Small intestine (tissue), 7 donors: Measurements from ENCODE around the gene GDAP2. TPM values are rescaled to one million over a fixed set of nuclear protein-coding genes. Genes with fewer than 3 reads are reported as not detected.

Source experiments
- DNase-seq, 2 donors: peaks; one replicate each; pipeline versions ENCODE4 v3.0.0 to v3.0.0-alpha.2; 2013
- FAIRE-seq: peaks from 2 replicates; lab custom pipeline; 2012; peaks lifted over from hg19 to GRCh38; lab: Jason Lieb, UNC
- H3K27ac ChIP-seq, 3 donors: one replicate each; pipeline ENCODE4 v1.5.1; 2013; ENCODE audit warnings: low read length in 2 of 3, mild to moderate bottlenecking in 2 of 3, control low read depth in 1 of 3, inconsistent platforms in 1 of 3, low read depth in 1 of 3, moderate library complexity in 1 of 3
- H3K27me3 ChIP-seq, 3 donors: one replicate each; pipeline ENCODE4 v1.6.1; 2013; ENCODE audit warnings: low read length in 3 of 3, inconsistent platforms in 1 of 3; ENCODE audit not compliant: control insufficient read depth in 3 of 3, insufficient read depth in 3 of 3
- H3K36me3 ChIP-seq, 3 donors: one replicate each; pipeline ENCODE4 v1.6.1; 2013; ENCODE audit warnings: low read length in 3 of 3, inconsistent platforms in 1 of 3, low read depth in 1 of 3, mild to moderate bottlenecking in 1 of 3, moderate library complexity in 1 of 3; ENCODE audit not compliant: control insufficient read depth in 3 of 3, insufficient read depth in 2 of 3
- H3K4me1 ChIP-seq, 3 donors: one replicate each; pipeline ENCODE4 v1.6.1; 2013; ENCODE audit warnings: low read length in 2 of 3, inconsistent platforms in 1 of 3, low read depth in 1 of 3, mild to moderate bottlenecking in 1 of 3, moderate library complexity in 1 of 3; ENCODE audit not compliant: control insufficient read depth in 3 of 3, insufficient read depth in 2 of 3
- H3K4me3 ChIP-seq, 3 donors: one replicate each; pipeline ENCODE4 v1.5.1; 2013; ENCODE audit warnings: low read length in 3 of 3, control low read depth in 1 of 3, inconsistent platforms in 1 of 3, low read depth in 1 of 3, mild to moderate bottlenecking in 1 of 3, moderate library complexity in 1 of 3
- H3K9me3 ChIP-seq, 2 donors: one replicate each; pipeline ENCODE4 v1.6.1; 2013; ENCODE audit warnings: low read depth in 1 of 2, low read length in 1 of 2; ENCODE audit not compliant: control insufficient read depth in 2 of 2, insufficient read depth in 1 of 2
- WGBS, 3 donors: extraction: QIAGEN DNeasy Blood & Tissue Kit; methylation state at CpG; one replicate each; pipeline ENCODE4 v1.1.7; 2013; 5-methylcytosine and 5-hydroxymethylcytosine counted together
- polyA plus RNA-seq, 4 donors: library from polyadenylated mRNA; stranded (reverse) in 3 of 4; unstranded in 1 of 4; fragments of 200-250 nt in 3 of 4; fragments of 120-200 nt in 1 of 4; gene quantifications; one replicate each; pipeline versions ENCODE4 v1.2.1 to v1.2.3, GENCODE V29; 2013
- donor health status: healthy with polysubstance abuse.
- donor health status: control.
- donor health status: control.
- donor health status: Bipolar disorder and iron deficiency.
- donor health status: healthy.

The GDAP2 gene
- polyA plus RNA-seq, 4 donors: 4.6 to 16.8 (median 7.8) TPM

DNA sequence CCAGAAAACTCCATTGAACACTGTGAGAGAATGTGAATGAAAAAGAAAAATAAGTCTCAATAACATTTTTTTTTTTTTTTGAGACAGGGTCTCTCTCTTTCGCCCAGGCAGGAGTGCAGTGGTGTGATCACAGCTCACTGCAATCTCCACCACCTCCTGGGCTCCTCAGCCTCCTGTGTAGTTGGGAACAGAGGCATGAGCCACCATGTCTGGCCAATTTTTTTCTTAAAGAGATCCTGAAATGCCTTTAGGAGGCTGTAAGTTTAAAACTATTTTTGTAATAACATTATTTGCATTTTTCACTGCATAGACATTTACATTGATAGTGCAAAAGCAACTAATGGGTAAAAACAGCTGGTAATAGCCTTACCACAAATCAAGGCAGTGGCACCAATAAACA, 35.3 kb downstream of the GDAP2 start:
- Histone ChIP-seq H3K27ac (no peak overlapping the region), H3K9me3 (no peaks in the 10 kb centered on the region), H3K27me3 (no peaks in the 10 kb centered on the region), H3K36me3 (peaks cover 2 to 10% (median 6%) of the 10 kb centered on the region in 3 donors), H3K4me1 (no peaks in the 10 kb centered on the region), H3K4me3 (no peak overlapping the region)
- FAIRE-seq: no peak
- WGBS, 3 donors: 89 to 100% (median 100%) methylated on average over 1 of the region's 1 CpG
- no peak for DNase-seq

DNA sequence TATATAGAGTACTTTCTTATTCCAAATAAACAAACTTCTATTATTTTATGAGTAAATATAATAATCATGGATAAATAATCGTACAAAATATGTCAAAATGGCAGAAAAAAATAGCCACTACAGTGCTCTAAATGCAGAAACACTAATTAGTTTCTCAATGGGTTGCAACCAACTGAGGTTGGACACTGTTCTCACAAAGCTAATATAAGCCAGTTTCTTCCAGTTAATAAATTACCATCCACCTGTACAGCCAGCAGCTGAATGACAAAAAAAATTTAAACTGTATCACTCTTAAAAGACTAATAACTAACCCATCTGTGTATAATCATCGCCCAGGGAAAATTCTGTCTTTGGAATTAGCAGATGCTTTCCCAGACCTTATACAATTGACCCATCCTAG, 36.9 kb downstream of the GDAP2 start:
- 93 to 96% (median 95%) methylated on average over 2 of the region's 2 CpGs for WGBS, 3 donors
- FAIRE-seq (no peak), DNase-seq (no peak)
- Histone ChIP-seq H3K9me3 (no peaks in the 10 kb centered on the region), H3K4me3 (no peak overlapping the region), H3K4me1 (no peaks in the 10 kb centered on the region), H3K27ac (no peak overlapping the region), H3K27me3 (no peaks in the 10 kb centered on the region), H3K36me3 (peaks cover under 1 to 4% (median 3%) of the 10 kb centered on the region in 3 donors)

DNA sequence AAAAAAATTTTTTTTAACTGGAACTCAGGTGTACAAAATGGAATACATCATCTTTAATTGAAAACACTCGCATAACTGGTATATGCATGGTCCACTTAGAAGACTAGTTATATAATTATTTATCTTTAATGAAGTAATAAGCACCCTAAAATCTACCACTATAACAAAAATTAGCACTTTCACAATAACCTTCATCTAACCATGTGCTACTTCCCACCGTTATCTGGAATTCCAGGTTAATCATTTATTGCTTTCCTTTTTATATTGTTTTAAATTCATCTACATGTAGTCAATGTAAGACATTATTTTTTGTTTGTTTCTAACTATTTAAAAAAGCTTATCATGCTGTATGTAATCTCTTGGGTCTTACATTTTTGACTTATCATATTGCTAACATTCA, 39.0 kb downstream of the GDAP2 start:
- H3K27me3 ChIP-seq: no peaks in the 10 kb centered on the region
- no peak overlapping the region for H3K4me3 ChIP-seq
- no peaks in the 10 kb centered on the region for H3K36me3 ChIP-seq
- H3K4me1 ChIP-seq: no peaks in the 10 kb centered on the region
- no peak for DNase-seq
- no peak for FAIRE-seq
- 73 to 84% (median 78%) methylated on average over 2 of the region's 2 CpGs for WGBS, 3 donors
- H3K9me3 ChIP-seq: no peaks in the 10 kb centered on the region
- H3K27ac ChIP-seq: no peak overlapping the region

DNA sequence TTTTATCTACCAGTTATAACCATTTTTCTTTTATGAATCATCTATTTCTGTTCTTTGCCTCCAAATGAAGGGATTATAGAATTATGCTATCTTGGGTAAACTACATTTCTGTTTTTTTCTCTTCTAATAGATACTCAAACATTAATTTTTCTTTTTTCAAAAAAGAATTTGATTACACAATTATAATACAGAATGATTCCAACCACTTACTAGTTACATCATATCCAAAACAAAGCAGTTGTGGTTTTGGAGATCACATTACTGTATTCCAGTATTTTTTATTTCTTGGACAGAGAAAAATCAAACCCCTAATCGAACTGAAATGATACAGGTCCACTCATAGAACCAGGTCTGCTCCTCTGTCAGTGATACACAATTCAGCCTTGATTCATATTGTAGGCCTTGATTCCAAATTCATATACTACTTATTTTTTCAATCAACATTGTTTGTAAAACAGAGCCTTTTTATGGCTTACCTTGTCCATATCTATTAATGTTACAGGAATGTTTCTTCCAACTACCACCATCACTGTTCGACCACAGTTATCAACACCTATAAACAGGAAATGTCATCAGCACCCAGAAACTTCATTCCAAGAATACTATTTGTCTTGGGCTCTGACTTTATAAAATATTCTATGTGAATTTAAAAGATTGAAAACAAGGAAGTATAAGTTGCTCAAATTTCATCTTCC, 43.2 kb downstream of the GDAP2 start:
- Histone ChIP-seq H3K27me3 (no peaks in the 10 kb centered on the region), H3K9me3 (no peaks in the 10 kb centered on the region), H3K27ac (no peak overlapping the region), H3K36me3 (peaks cover 0 to 4% (median 3%) of the 10 kb centered on the region in 3 donors), H3K4me1 (no peaks in the 10 kb centered on the region), H3K4me3 (no peak overlapping the region)
- WGBS, 3 donors: 80 to 94% (median 88%) methylated on average over 2 of the region's 2 CpGs
- no peak for FAIRE-seq
- no peak for DNase-seq

DNA sequence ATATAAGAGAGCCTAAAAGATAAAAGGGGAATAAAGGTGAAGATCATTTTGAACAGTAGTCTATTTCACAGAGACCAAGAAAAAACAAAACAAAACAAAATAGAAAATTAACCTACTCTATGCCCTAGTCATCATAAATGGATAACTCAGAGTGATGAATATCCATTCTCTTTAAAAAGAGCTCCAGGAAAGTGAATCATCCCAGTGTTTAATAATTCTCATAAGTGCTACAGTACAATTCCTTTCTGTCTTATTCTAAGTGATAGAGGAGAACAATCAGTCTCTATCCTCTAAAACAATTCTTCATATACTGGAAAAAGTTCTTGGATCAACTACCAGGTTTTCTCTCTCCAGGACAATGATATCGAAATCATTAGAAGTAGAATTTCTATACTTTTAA, 45.8 kb downstream of the GDAP2 start:
- H3K36me3 ChIP-seq: peaks cover 3 to 7% (median 6%) of the 10 kb centered on the region in 3 donors

DNA sequence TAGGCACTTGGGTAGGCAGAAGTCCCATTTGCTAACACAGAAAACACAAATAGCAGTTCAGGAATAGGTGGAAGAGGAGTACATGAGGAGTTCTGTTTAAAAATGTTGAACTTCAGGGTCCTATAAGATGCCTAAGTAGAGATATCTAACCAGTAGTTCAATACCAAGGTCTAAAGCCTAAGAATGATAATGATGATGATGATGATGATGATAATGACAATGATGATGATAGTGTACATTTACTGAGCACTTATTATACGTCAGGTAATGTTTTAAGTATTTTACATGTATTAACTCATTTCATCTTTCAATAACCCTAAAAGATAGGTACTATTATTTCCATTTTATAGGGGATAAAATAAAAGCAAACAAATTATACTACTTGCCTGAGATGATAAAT, 50.1 kb downstream of the GDAP2 start:
- no peak for FAIRE-seq
- 93 to 100% (median 94%) methylated on average over 1 of the region's 1 CpG for WGBS, 3 donors

More for the DNA sequence above, 45.8 kb downstream of the GDAP2 start:
- Histone ChIP-seq H3K27ac (no peak overlapping the region), H3K9me3 (no peaks in the 10 kb centered on the region), H3K27me3 (no peaks in the 10 kb centered on the region), H3K4me3 (no peak overlapping the region), H3K4me1 (no peaks in the 10 kb centered on the region)
- WGBS, 3 donors: 93 to 100% (median 98%) methylated on average over 1 of the region's 1 CpG
- FAIRE-seq (no peak), DNase-seq (no peak)

DNA sequence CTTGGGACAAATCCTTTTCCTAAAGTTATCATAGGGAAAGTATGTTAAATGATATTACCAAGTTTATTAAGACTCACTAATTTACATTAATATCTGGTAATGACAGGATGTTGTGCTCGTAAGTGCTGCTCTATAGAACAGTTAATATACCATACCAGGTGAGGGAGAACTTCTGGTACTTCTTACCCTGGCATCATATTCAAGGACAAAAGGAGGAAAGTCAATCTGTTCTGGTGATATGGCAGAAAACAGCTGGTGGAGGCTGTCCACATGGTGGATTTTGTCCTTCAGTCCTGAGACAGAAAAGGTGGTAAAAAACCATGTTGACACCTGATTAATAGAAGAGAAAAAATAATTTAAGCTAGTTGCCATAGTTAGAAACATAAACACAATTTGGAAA, 51.6 kb downstream of the GDAP2 start:
- Histone ChIP-seq H3K36me3 (peaks cover 16 to 18% (median 18%) of the 10 kb centered on the region in 3 donors), H3K27me3 (no peaks in the 10 kb centered on the region), H3K9me3 (peaks cover 0 to 20% of the 10 kb centered on the region in 2 donors), H3K4me1 (no peaks in the 10 kb centered on the region), H3K4me3 (no peak overlapping the region), H3K27ac (no peak overlapping the region)
- 90 to 95% (median 93%) methylated on average over 1 of the region's 1 CpG for WGBS, 3 donors
- FAIRE-seq (no peak), DNase-seq (no peak)

More for the DNA sequence above, 50.1 kb downstream of the GDAP2 start:
- Histone ChIP-seq H3K27me3 (no peaks in the 10 kb centered on the region), H3K27ac (no peak overlapping the region), H3K4me3 (no peak overlapping the region), H3K9me3 (peaks cover 0 to 15% of the 10 kb centered on the region in 2 donors), H3K36me3 (peaks cover 14 to 16% (median 15%) of the 10 kb centered on the region in 3 donors), H3K4me1 (no peaks in the 10 kb centered on the region)
- DNase-seq: no peak

DNA sequence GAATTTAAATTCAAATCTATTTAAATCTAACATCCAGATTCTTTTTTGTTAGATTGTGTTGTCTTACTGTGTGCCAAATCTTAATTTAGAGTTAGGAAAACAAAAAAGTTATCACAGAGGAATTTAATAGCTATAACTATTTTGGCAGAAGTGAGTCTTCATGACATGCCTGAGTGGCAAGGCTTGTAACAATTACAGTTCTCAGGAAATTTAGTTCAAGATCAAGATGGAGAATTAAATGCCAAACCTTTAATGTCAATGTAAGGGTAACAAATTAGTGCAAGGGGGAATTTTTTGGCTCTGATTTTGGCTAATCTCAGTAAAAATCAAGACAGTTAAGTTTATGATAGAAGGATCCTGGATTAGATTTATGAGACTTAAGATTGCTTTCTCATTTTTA, 58.4 kb downstream of the GDAP2 start:
- Histone ChIP-seq H3K27ac (no peak overlapping the region), H3K36me3 (peaks cover 13 to 20% (median 15%) of the 10 kb centered on the region in 3 donors), H3K27me3 (no peaks in the 10 kb centered on the region), H3K4me3 (no peak overlapping the region), H3K9me3 (peaks cover 0 to 21% of the 10 kb centered on the region in 2 donors), H3K4me1 (no peaks in the 10 kb centered on the region)
- no peak for DNase-seq
- no peak for FAIRE-seq

DNA sequence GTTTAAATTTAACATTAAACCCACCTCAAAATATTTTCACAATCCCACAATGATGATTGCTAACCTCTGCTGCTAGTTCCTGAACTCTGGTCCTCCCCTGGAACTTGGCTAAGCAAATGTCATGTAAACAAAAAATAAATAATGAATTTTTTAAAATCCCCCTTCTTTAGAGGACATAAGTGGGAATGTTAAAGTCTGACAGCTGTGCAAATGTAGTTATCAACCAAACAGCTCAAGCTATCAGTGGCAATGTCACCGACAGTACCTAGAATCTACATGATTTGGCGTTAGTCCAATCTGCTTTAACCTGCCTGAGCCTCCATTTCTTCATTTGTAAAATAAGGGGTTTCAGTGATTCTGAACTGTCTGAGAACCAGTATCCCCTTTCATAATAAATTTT, 67.7 kb downstream of the GDAP2 start:
- FAIRE-seq (no peak), DNase-seq (no peak)
- Histone ChIP-seq H3K27ac (no peak overlapping the region), H3K27me3 (no peaks in the 10 kb centered on the region), H3K4me3 (no peak overlapping the region), H3K36me3 (peaks cover 1 to 7% (median 5%) of the 10 kb centered on the region in 3 donors), H3K4me1 (no peaks in the 10 kb centered on the region), H3K9me3 (peaks cover 0 to 2% of the 10 kb centered on the region in 2 donors)
- WGBS, 3 donors: 51 to 65% (median 56%) methylated on average over 2 of the region's 2 CpGs
